Esophagus muscularis mucosa (tissue), 4 donors: Measurements from ENCODE around the gene SLC10A4. TPM values are rescaled to one million over a fixed set of nuclear protein-coding genes. Genes with fewer than 3 reads are reported as not detected.

ENCODE experiments used
- DNase-seq: peaks from one replicate; pipeline ENCODE4 v3.0.0-alpha.2; 2017; ENCODE audit errors: extremely low spot score
- H3K27ac ChIP-seq, 4 donors: fragments of 200-600 bp; sonication (generic); replicated peaks in 1 of 4; 1 replicate in 3 of 4; 2 replicates in 1 of 4; pipeline ENCODE4 v1.5.1; 2016 to 2019; ENCODE audit warnings: mild to moderate bottlenecking in 1 of 4
- H3K27me3 ChIP-seq, 4 donors: fragments of 200-600 bp; sonication (generic); one replicate each; pipeline versions ENCODE4 v1.5.1 to v1.6.0; 2016 to 2019
- H3K36me3 ChIP-seq, 4 donors: fragments of 200-600 bp; sonication (generic); one replicate each; pipeline ENCODE4 v1.5.1; 2016 to 2019
- H3K4me1 ChIP-seq, 4 donors: fragments of 200-600 bp; sonication (generic); one replicate each; pipeline ENCODE4 v1.5.1; 2016 to 2019
- H3K4me3 ChIP-seq, 4 donors: fragments of 200-600 bp; sonication (generic); 1 replicate in 2 of 4; 2 replicates in 2 of 4; pipeline ENCODE4 v1.5.1; 2016 to 2019; ENCODE audit warnings: mild to moderate bottlenecking in 4 of 4, moderate library complexity in 1 of 4
- H3K9me3 ChIP-seq, 4 donors: fragments of 200-600 bp; sonication (generic); 1 replicate in 3 of 4; 2 replicates in 1 of 4; pipeline ENCODE4 v1.5.1; 2016 to 2019
- EP300 ChIP-seq: sonication (generic); formaldehyde crosslinking; IDR thresholded peaks from one replicate; pipeline ENCODE4 v1.6.1; 2017; ENCODE audit warnings: antibody characterized with exemption
- POLR2A ChIP-seq: fragments of 450-650 bp; IDR thresholded peaks from one replicate; pipeline ENCODE4 v1.6.1; 2017; ENCODE audit warnings: antibody characterized with exemption, moderate library complexity, mild to moderate bottlenecking, low read depth
- POLR2AphosphoS5 ChIP-seq, 2 donors: sonication (generic); formaldehyde crosslinking; IDR thresholded peaks; one replicate each; pipeline ENCODE4 v1.6.1; 2017; ENCODE audit warnings: antibody characterized with exemption in 2 of 2
- WGBS: methylation state at CpG from one replicate; pipeline ENCODE4 v1.1.5; 2018; 5-methylcytosine and 5-hydroxymethylcytosine counted together
- intact Hi-C: fragments of 100-400 bp; cut with DNase I; formaldehyde crosslinking; loops from one replicate; pipeline ENCODE4 v1.15.1; 2023
- total RNA-seq, 4 donors: library from RNA; depleted of rRNA; stranded (reverse); fragments of >200 nt; gene quantifications; one replicate each; pipeline versions ENCODE4 v1.1.0 to v1.2.1, GENCODE V29; 2016
- TF ChIP-seq, protein P1 (sequence below), 3 experiments: fragments of 200-600 bp in 2 of 3; fragments of 450-650 bp in 1 of 3; sonication (generic) in 2 of 3; IDR thresholded peaks; one replicate each; pipeline ENCODE4 v1.5.1; 2017 to 2019; ENCODE audit warnings: antibody characterized with exemption in 3 of 3, mild to moderate bottlenecking in 2 of 3, moderate library complexity in 1 of 3

Gene SLC10A4
- total RNA-seq, 4 donors from 2014 or later, result 0.32 to 0.66 (median 0.46) TPM; not detected in 1

DNA sequence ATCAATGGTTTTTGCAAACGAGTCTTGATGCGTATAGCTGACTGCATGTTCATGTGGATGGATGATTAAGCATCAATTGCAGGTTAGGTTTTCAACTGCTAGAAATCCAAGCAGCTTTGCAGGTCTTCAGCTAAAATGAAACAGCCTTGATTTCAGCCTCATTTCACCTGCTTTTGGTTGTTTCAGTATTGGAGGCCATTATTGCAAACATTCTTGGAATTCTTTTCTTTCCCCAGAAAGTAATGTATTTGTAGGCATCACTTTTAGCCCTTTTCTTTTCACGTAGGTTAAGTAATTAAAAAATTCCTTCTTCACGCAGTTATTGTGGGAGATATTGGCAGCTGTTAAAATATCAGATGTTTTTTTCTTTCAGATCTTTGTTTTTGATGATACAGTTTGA lies 15.8 kb downstream of the SLC10A4 start:
- TF ChIP-seq, protein P1, sequence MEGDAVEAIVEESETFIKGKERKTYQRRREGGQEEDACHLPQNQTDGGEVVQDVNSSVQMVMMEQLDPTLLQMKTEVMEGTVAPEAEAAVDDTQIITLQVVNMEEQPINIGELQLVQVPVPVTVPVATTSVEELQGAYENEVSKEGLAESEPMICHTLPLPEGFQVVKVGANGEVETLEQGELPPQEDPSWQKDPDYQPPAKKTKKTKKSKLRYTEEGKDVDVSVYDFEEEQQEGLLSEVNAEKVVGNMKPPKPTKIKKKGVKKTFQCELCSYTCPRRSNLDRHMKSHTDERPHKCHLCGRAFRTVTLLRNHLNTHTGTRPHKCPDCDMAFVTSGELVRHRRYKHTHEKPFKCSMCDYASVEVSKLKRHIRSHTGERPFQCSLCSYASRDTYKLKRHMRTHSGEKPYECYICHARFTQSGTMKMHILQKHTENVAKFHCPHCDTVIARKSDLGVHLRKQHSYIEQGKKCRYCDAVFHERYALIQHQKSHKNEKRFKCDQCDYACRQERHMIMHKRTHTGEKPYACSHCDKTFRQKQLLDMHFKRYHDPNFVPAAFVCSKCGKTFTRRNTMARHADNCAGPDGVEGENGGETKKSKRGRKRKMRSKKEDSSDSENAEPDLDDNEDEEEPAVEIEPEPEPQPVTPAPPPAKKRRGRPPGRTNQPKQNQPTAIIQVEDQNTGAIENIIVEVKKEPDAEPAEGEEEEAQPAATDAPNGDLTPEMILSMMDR (IDR thresholded peaks at IDR 0.05), result no peak
- TF ChIP-seq POLR2A (no peak), EP300 (no peak), POLR2AphosphoS5 (IDR thresholded peaks at IDR 0.05) (no peak)
- no peak for DNase-seq
- intact Hi-C loops, result no loop called here
- Histone ChIP-seq H3K27ac (no peak overlapping the region), H3K9me3 (no peaks in the 10 kb centered on the region), H3K36me3 (peaks cover 19 to 59% (median 36%) of the 10 kb centered on the region in 4 donors), H3K27me3 (no peaks in the 10 kb centered on the region), H3K4me3 (no peak overlapping the region), H3K4me1 (no peaks in the 10 kb centered on the region)
- WGBS, result 92% methylated on average over 4 of the region's 4 CpGs

GRCh38 chr4:48499551-48500066 lies 16.5 kb downstream of the SLC10A4 start:
- no peak for DNase-seq
- Histone ChIP-seq H3K4me3 (no peak overlapping the region), H3K9me3 (no peaks in the 10 kb centered on the region), H3K27ac (no peak overlapping the region), H3K27me3 (no peaks in the 10 kb centered on the region), H3K36me3 (peaks cover 20 to 66% (median 42%) of the 10 kb centered on the region in 4 donors), H3K4me1 (no peaks in the 10 kb centered on the region)
- intact Hi-C loops, result no loop called here
- TF ChIP-seq EP300 (no peak), POLR2AphosphoS5 (IDR thresholded peaks at IDR 0.05) (no peak), POLR2A (no peak)
- TF ChIP-seq, protein P1 (IDR thresholded peaks at IDR 0.05), result no peak
- WGBS, result 72% methylated on average over 3 of the region's 3 CpGs

GRCh38 chr4:48503233-48504025 lies 20.3 kb downstream of the SLC10A4 start:
- intact Hi-C loops, result no loop called here
- 68% methylated on average over 4 of the region's 4 CpGs for WGBS

GRCh38 chr4:48504026-48504330 lies 20.8 kb downstream of the SLC10A4 start:
- DNase-seq, result no peak
- intact Hi-C loops, result no loop called here
- no peak overlapping the region for H3K4me3 ChIP-seq
- H3K36me3 ChIP-seq, result peaks cover 19 to 93% (median 67%) of the 10 kb centered on the region in 4 donors
- WGBS, result 95% methylated on average over 2 of the region's 2 CpGs
- no peaks in the 10 kb centered on the region for H3K27me3 ChIP-seq
- H3K9me3 ChIP-seq, result no peaks in the 10 kb centered on the region
- H3K27ac ChIP-seq, result no peak overlapping the region
- no peaks in the 10 kb centered on the region for H3K4me1 ChIP-seq
- TF ChIP-seq POLR2AphosphoS5 (IDR thresholded peaks at IDR 0.05) (no peak), EP300 (no peak), POLR2A (no peak)
- TF ChIP-seq, protein P1 (IDR thresholded peaks at IDR 0.05), result no peak

More at GRCh38 chr4:48503233-48504025, 20.3 kb downstream of the SLC10A4 start:
- Histone ChIP-seq H3K9me3 (no peaks in the 10 kb centered on the region), H3K4me1 (no peaks in the 10 kb centered on the region), H3K27me3 (no peaks in the 10 kb centered on the region), H3K4me3 (no peak overlapping the region), H3K27ac (no peak overlapping the region), H3K36me3 (peaks cover 24 to 93% (median 66%) of the 10 kb centered on the region in 4 donors)
- no peak for DNase-seq
- TF ChIP-seq EP300, result no peak
- TF ChIP-seq, protein P1 (IDR thresholded peaks at IDR 0.05), result no peak
- TF ChIP-seq POLR2A, result no peak
